ENCODE measurements around the gene ARHGAP44.

- TF ChIP-seq REST (IDR thresholded peaks at IDR 0.05; ENCODE audit: borderline replicate concordance), result no peak
- TF ChIP-seq CTCF (IDR thresholded peaks at IDR 0.05; ENCODE audit: poor library complexity, severe bottlenecking), result no peak
- TF ChIP-seq POLR2AphosphoS5 (IDR thresholded peaks at IDR 0.05), result no peak
- no peak for TF ChIP-seq EP300 (conservative IDR thresholded peaks at IDR 0.05; ENCODE audit: poor library complexity, severe bottlenecking)
Measured at GRCh38 chr17:12865769-12866168, 76.5 kb downstream of the ARHGAP44 start.
